Measurements from ENCODE around the gene MRPL55. TPM values are rescaled to one million over a fixed set of nuclear protein-coding genes. Genes with fewer than 3 reads are reported as not detected.

The MRPL55 gene
- total and polyA plus RNA-seq, 2 experiments from 2014 or later: 92.4 to 172 TPM

GRCh38 chr1:228098323-228098931, 10.7 kb downstream of the MRPL55 start (continued):
- no peak for TF ChIP-seq ZNF462 (CRISPR knock-in tag; IDR thresholded peaks at IDR 0.05)
- no peak for TF ChIP-seq EZH2phosphoT487 (IDR thresholded peaks at IDR 0.05; ENCODE audit: unreplicated experiment)
- no peak for TF ChIP-seq ZNF114 (CRISPR knock-in tag; IDR thresholded peaks at IDR 0.05)

GRCh38 chr1:228097333-228098081, 11.6 kb downstream of the MRPL55 start:
- H3K9me2 ChIP-seq (ENCODE audit: insufficient read depth): no peaks in the 10 kb centered on the region
- Mint-ChIP-seq H3K4me3 (no peak overlapping the region; the same call in 2 of the 3 replicates), H3K36me3 (ENCODE audit: low read depth) (peaks cover 64% of the 10 kb centered on the region), H3K4me1 (peaks cover 11% of the 10 kb centered on the region), H3K9me3 (peaks cover 11% of the 10 kb centered on the region), H3K27me3 (ENCODE audit: insufficient read depth, low read depth, poor library complexity) (peaks cover 17% of the 10 kb centered on the region), H3K27ac (no peak overlapping the region)
- H3F3A ChIP-seq (replicated peaks; ENCODE audit: low read depth): no peaks in the 10 kb centered on the region
- peaks cover 44% of the 10 kb centered on the region for H3K79me2 ChIP-seq (replicated peaks; ENCODE audit: insufficient read depth)
- H3K27me3 ChIP-seq (ENCODE audit: insufficient read depth): no peaks in the 10 kb centered on the region
- H3K4me2 ChIP-seq: no peak overlapping the region
- ATAC-seq: no peak
- H4K20me1 ChIP-seq (replicated peaks; ENCODE audit: insufficient read depth): peaks cover 42% of the 10 kb centered on the region
- no peaks in the 10 kb centered on the region for H3K4me1 ChIP-seq (ENCODE audit: insufficient read depth)
- peaks cover 3% of the 10 kb centered on the region; the same call in 1 of the 2 replicates for H3K36me3 ChIP-seq (ENCODE audit: insufficient read depth)
- DNase-seq (ENCODE audit: low spot score): no peak
- H2AFZ ChIP-seq: no peak overlapping the region
- H3K27ac ChIP-seq (ENCODE audit: low read depth): no peak overlapping the region
- no peak overlapping the region for H3K4me3 ChIP-seq
- no peak for TF ChIP-seq CTCF (conservative IDR thresholded peaks at IDR 0.05; ENCODE audit: low read depth in 2 of 2)
- no peak for TF ChIP-seq NANOG (IDR thresholded peaks at IDR 0.05; ENCODE audit: borderline replicate concordance)
- no peak for TF ChIP-seq ZNF114 (CRISPR knock-in tag; IDR thresholded peaks at IDR 0.05)
- TF ChIP-seq EZH2phosphoT487 (IDR thresholded peaks at IDR 0.05; ENCODE audit: unreplicated experiment): no peak
- TF ChIP-seq JUNB (IDR thresholded peaks at IDR 0.05; ENCODE audit: unreplicated experiment): no peak
- TF ChIP-seq CREB1 (CRISPR knock-in tag; IDR thresholded peaks at IDR 0.05; ENCODE audit: low read depth): no peak
- TF ChIP-seq POLR2AphosphoS5 (IDR thresholded peaks at IDR 0.05; ENCODE audit: low read depth): no peak
- no peak for TF ChIP-seq EZH2 (IDR thresholded peaks at IDR 0.05; ENCODE audit: low read depth, unreplicated experiment)
- no peak for TF ChIP-seq ETS1 (IDR thresholded peaks at IDR 0.05)
- no peak for TF ChIP-seq ZNF331 (CRISPR knock-in tag; IDR thresholded peaks at IDR 0.05; ENCODE audit: low read depth)

All from GM23338 (cell line).